H9 (cell line): ENCODE measurements around the gene RETSAT. TPM values are rescaled to one million over a fixed set of nuclear protein-coding genes. Genes with fewer than 3 reads are reported as not detected.

Experiments used
- DNase-seq: peaks from one replicate; pipeline ENCODE4 v3.0.0-alpha.2; 2017
- H2AFZ ChIP-seq: one replicate; pipeline ENCODE4 v1.6.1; 2013; ENCODE audit warnings: mild to moderate bottlenecking, low read length, control low read depth, moderate library complexity
- H2AK5ac ChIP-seq: 2 replicates; pipeline ENCODE4 v1.6.1; 2013; ENCODE audit warnings: low read length, control low read depth, mixed read lengths; ENCODE audit not compliant: insufficient read length
- H2BK120ac ChIP-seq: one replicate; pipeline ENCODE4 v1.6.1; 2013; ENCODE audit warnings: low read depth, mild to moderate bottlenecking, low read length, control low read depth, inconsistent platforms; ENCODE audit not compliant: poor library complexity, severe bottlenecking
- H2BK12ac ChIP-seq: 2 replicates; pipeline ENCODE4 v1.6.1; 2013; ENCODE audit warnings: low read length, control low read depth, mixed read lengths, low read depth; ENCODE audit not compliant: insufficient read length
- H2BK15ac ChIP-seq: 2 replicates; pipeline ENCODE4 v1.6.1; 2013; ENCODE audit warnings: low read depth, low read length, control low read depth
- H2BK20ac ChIP-seq: one replicate; pipeline ENCODE4 v1.6.1; 2013; ENCODE audit warnings: low read depth, mild to moderate bottlenecking, low read length, control low read depth, inconsistent platforms; ENCODE audit not compliant: poor library complexity, severe bottlenecking
- H2BK5ac ChIP-seq: 2 replicates; pipeline ENCODE4 v1.6.1; 2013; ENCODE audit warnings: low read length, control low read depth, mixed read lengths; ENCODE audit not compliant: insufficient read length
- H3K14ac ChIP-seq: 2 replicates; pipeline ENCODE4 v1.6.1; 2013; ENCODE audit warnings: low read length, control low read depth; ENCODE audit not compliant: insufficient read depth
- H3K18ac ChIP-seq: 2 replicates; pipeline ENCODE4 v1.6.1; 2013; ENCODE audit warnings: low read depth, mild to moderate bottlenecking, mixed read lengths, low read length, control low read depth; ENCODE audit not compliant: insufficient read length
- H3K23ac ChIP-seq: 2 replicates; pipeline ENCODE4 v1.6.1; 2013; ENCODE audit warnings: low read length, control low read depth, mixed read lengths, low read depth; ENCODE audit not compliant: insufficient read length
- H3K23me2 ChIP-seq: 2 replicates; pipeline ENCODE4 v1.6.1; 2013; ENCODE audit warnings: low read depth, mild to moderate bottlenecking, mixed read lengths, low read length, control low read depth; ENCODE audit not compliant: insufficient read length, poor library complexity, severe bottlenecking
- H3K27ac ChIP-seq: 2 replicates; pipeline ENCODE4 v1.5.1; 2013; ENCODE audit warnings: low read length, control low read depth, mixed read lengths, low read depth; ENCODE audit not compliant: insufficient read length
- H3K27me3 ChIP-seq: 2 replicates; pipeline ENCODE4 v1.6.1; 2013; ENCODE audit warnings: low read length, control low read depth, inconsistent platforms; ENCODE audit not compliant: insufficient read depth
- H3K4ac ChIP-seq: 2 replicates; pipeline ENCODE4 v1.6.1; 2013; ENCODE audit warnings: low read depth, mild to moderate bottlenecking, control low read depth, inconsistent platforms, low read length, moderate library complexity
- H3K4me1 ChIP-seq: 2 replicates; pipeline ENCODE4 v1.6.1; 2013; ENCODE audit warnings: low read length, control low read depth, inconsistent platforms; ENCODE audit not compliant: insufficient read depth
- H3K4me2 ChIP-seq: 2 replicates; pipeline ENCODE4 v1.6.1; 2013; ENCODE audit warnings: low read length, control low read depth, mixed read lengths; ENCODE audit not compliant: insufficient read length, insufficient read depth
- H3K56ac ChIP-seq: 2 replicates; pipeline ENCODE4 v1.6.1; 2013; ENCODE audit warnings: low read depth, mild to moderate bottlenecking, mixed read lengths, low read length, control low read depth; ENCODE audit not compliant: insufficient read length
- H3K79me1 ChIP-seq: 2 replicates; pipeline ENCODE4 v1.6.1; 2013; ENCODE audit warnings: low read depth, mild to moderate bottlenecking, moderate library complexity, low read length, control low read depth, inconsistent platforms; ENCODE audit not compliant: insufficient read depth, poor library complexity, severe bottlenecking
- H3K79me2 ChIP-seq: 2 replicates; pipeline ENCODE4 v1.6.1; 2013; ENCODE audit warnings: low read length, control low read depth, inconsistent platforms; ENCODE audit not compliant: insufficient read depth
- H3K9ac ChIP-seq: 2 replicates; pipeline ENCODE4 v1.6.1; 2013; ENCODE audit warnings: low read length, control low read depth, mixed read lengths; ENCODE audit not compliant: insufficient read length; ENCODE audit errors: extremely low read depth
- H3K9me3 ChIP-seq: one replicate; pipeline ENCODE4 v1.6.1; 2013; ENCODE audit warnings: low read depth, low read length, inconsistent platforms; ENCODE audit not compliant: control insufficient read depth
- H3T11ph ChIP-seq: one replicate; pipeline ENCODE4 v1.6.1; 2013; ENCODE audit warnings: mild to moderate bottlenecking, low read length, control low read depth, inconsistent platforms
- H4K20me1 ChIP-seq: one replicate; pipeline ENCODE4 v1.6.1; 2013; ENCODE audit not compliant: control insufficient read depth, insufficient read length, insufficient read depth
- H4K5ac ChIP-seq: 2 replicates; pipeline ENCODE4 v1.6.1; 2013; ENCODE audit warnings: low read depth, mild to moderate bottlenecking, mixed read lengths, low read length, control low read depth; ENCODE audit not compliant: insufficient read length
- H4K8ac ChIP-seq: replicated peaks from 2 replicates; pipeline ENCODE4 v1.6.1; 2013; ENCODE audit warnings: low read length, control low read depth, mixed read lengths, low read depth; ENCODE audit not compliant: insufficient read length
- H4K91ac ChIP-seq: 2 replicates; pipeline ENCODE4 v1.6.1; 2013; ENCODE audit warnings: low read depth, mild to moderate bottlenecking, moderate library complexity, mixed read lengths, low read length, control low read depth; ENCODE audit not compliant: insufficient read length
- H3K27ac Mint-ChIP-seq, 3 experiments: 2 replicates in 2 of 3; 3 replicates in 1 of 3; pipeline ENCODE4 v1.8.0; 2020 to 2021; ENCODE audit warnings: mixed read lengths in 3 of 3, mild to moderate bottlenecking in 1 of 3, moderate library complexity in 1 of 3
- H3K27me3 Mint-ChIP-seq: 2 replicates; pipeline ENCODE4 v1.8.0; 2021; ENCODE audit warnings: low read depth, mild to moderate bottlenecking, moderate library complexity, mixed read lengths
- H3K36me3 Mint-ChIP-seq, 3 experiments: 2 replicates in 2 of 3; 3 replicates in 1 of 3; pipeline ENCODE4 v1.8.0; 2020 to 2021; ENCODE audit warnings: low read depth in 3 of 3, mixed read lengths in 3 of 3; ENCODE audit not compliant: insufficient read depth in 1 of 3
- H3K4me1 Mint-ChIP-seq, 2 experiments: 2 replicates each; pipeline ENCODE4 v1.8.0; 2020; ENCODE audit warnings: mixed read lengths in 2 of 2
- H3K4me3 Mint-ChIP-seq, 2 experiments: 2 replicates in 1 of 2; 3 replicates in 1 of 2; pipeline ENCODE4 v1.8.0; 2020 to 2021; ENCODE audit warnings: mild to moderate bottlenecking in 2 of 2, mixed read lengths in 2 of 2, moderate library complexity in 1 of 2
- H3K9me3 Mint-ChIP-seq, 2 experiments: 2 replicates in 1 of 2; 3 replicates in 1 of 2; pipeline ENCODE4 v1.8.0; 2020; ENCODE audit warnings: mild to moderate bottlenecking in 2 of 2, mixed read lengths in 2 of 2, moderate library complexity in 1 of 2
- CTCF ChIP-seq: fragments of 200-600 bp; sonication (generic); conservative IDR thresholded peaks from 3 replicates; pipeline ENCODE4 v1.8.0; 2021; ENCODE audit warnings: antibody characterized with exemption, mild to moderate bottlenecking
- WGBS: extraction: QIAGEN DNeasy Blood & Tissue Kit; methylation state at CpG from one replicate; pipeline ENCODE4 v1.1.7; 2013; ENCODE audit warnings: missing lambda C conversion rate, low lambda C conversion rate, mixed read lengths; ENCODE audit not compliant: insufficient read length; ENCODE audit errors: extremely low coverage; 5-methylcytosine and 5-hydroxymethylcytosine counted together
- total RNA-seq: library from RNA; stranded (reverse); gene quantifications from 2 replicates; pipeline ENCODE4 v1.2.1, GENCODE V29; 2021

The RETSAT gene
- total RNA-seq, 1 experiment from 2014 or later = 16.7 TPM

GRCh38 chr2:85396531-85397470 is 42.5 kb upstream of the RETSAT start:
- H2BK12ac ChIP-seq = no peak overlapping the region
- H3K23me2 ChIP-seq = no peaks in the 10 kb centered on the region
- no peak overlapping the region for H4K5ac ChIP-seq
- H3K9me3 Mint-ChIP-seq = no peaks in the 10 kb centered on the region
- H3K9me3 ChIP-seq = no peaks in the 10 kb centered on the region
- peaks cover 0 to 28% (median 22%) of the 10 kb centered on the region in 3 experiments; a peak in 6 of 7 replicates for H3K36me3 Mint-ChIP-seq
- no peaks in the 10 kb centered on the region for H3K79me2 ChIP-seq
- no peak overlapping the region for H4K8ac ChIP-seq
- no peak overlapping the region; a peak in 1 of 7 replicates for H3K27ac Mint-ChIP-seq
- no peak overlapping the region for H3K18ac ChIP-seq
- H2BK15ac ChIP-seq = no peak overlapping the region
- no peaks in the 10 kb centered on the region for H3K79me1 ChIP-seq
- no peaks in the 10 kb centered on the region for H3K4me1 ChIP-seq
- H3K4me3 Mint-ChIP-seq = no peak overlapping the region
- no peak for TF ChIP-seq CTCF
- H3K4me1 Mint-ChIP-seq = peaks cover 8 to 12% of the 10 kb centered on the region in 2 experiments; a peak in 3 of 4 replicates
- no peak overlapping the region for H3K14ac ChIP-seq
- no peak overlapping the region for H2BK120ac ChIP-seq
- H3K56ac ChIP-seq = no peak overlapping the region
- no peaks in the 10 kb centered on the region for H3K27me3 Mint-ChIP-seq
- no peak overlapping the region for H3T11ph ChIP-seq
- no peak overlapping the region for H3K9ac ChIP-seq
- no peak overlapping the region for H2AK5ac ChIP-seq
- no peaks in the 10 kb centered on the region for H4K20me1 ChIP-seq
- H3K27ac ChIP-seq = no peak overlapping the region
- no peak overlapping the region for H4K91ac ChIP-seq
- no peak for DNase-seq
- no peaks in the 10 kb centered on the region for H3K27me3 ChIP-seq
- H2AFZ ChIP-seq = no peak overlapping the region
- no peak overlapping the region for H3K4me2 ChIP-seq
- H3K4ac ChIP-seq = no peak overlapping the region
- H2BK20ac ChIP-seq = no peak overlapping the region
- WGBS = no CpG with 5 or more reads among the region's 5 CpGs
- H2BK5ac ChIP-seq = no peak overlapping the region
- H3K23ac ChIP-seq = no peak overlapping the region
